Breast epithelium (tissue), 4 donors: ENCODE measurements around the gene SLC25A20. TPM values are rescaled to one million over a fixed set of nuclear protein-coding genes. Genes with fewer than 3 reads are reported as not detected.

Experiments used
- DNase-seq, 2 donors: peaks; one replicate each; pipeline ENCODE4 v3.0.0-alpha.2; 2019; ENCODE audit warnings: low spot score in 2 of 2
- H3K27ac ChIP-seq, 2 donors: fragments of 200-600 bp; sonication (generic) in 1 of 2; one replicate each; pipeline ENCODE4 v1.5.1; 2016 to 2019; ENCODE audit warnings: mild to moderate bottlenecking in 1 of 2
- H3K27me3 ChIP-seq, 2 donors: fragments of 200-600 bp; sonication (generic) in 1 of 2; one replicate each; pipeline versions ENCODE4 v1.5.1 to v1.6.0; 2017 to 2019; ENCODE audit warnings: control low read depth in 1 of 2, mild to moderate bottlenecking in 1 of 2
- H3K36me3 ChIP-seq: fragments of 200-600 bp; one replicate; pipeline ENCODE4 v1.5.1; 2019
- H3K4me1 ChIP-seq, 2 donors: fragments of 200-600 bp; sonication (generic); one replicate each; pipeline ENCODE4 v1.5.1; 2016 to 2019; ENCODE audit warnings: control low read depth in 1 of 2
- H3K4me3 ChIP-seq, 3 donors: fragments of 200-600 bp; sonication (generic); 1 replicate in 2 of 3; 2 replicates in 1 of 3; pipeline ENCODE4 v1.5.1; 2016 to 2019; ENCODE audit warnings: mild to moderate bottlenecking in 3 of 3, moderate library complexity in 2 of 3
- H3K9me3 ChIP-seq, 2 donors: fragments of 200-600 bp; sonication (generic) in 1 of 2; one replicate each; pipeline ENCODE4 v1.5.1; 2016 to 2019; ENCODE audit warnings: control low read depth in 1 of 2
- CTCF ChIP-seq, 3 donors: fragments of 450-650 bp; IDR thresholded peaks; one replicate each; pipeline ENCODE4 v1.5.1; 2016 to 2017; ENCODE audit warnings: antibody characterized with exemption in 3 of 3, mild to moderate bottlenecking in 3 of 3, moderate library complexity in 3 of 3
- POLR2A ChIP-seq: fragments of 450-650 bp; IDR thresholded peaks from one replicate; pipeline ENCODE4 v1.6.1; 2016; ENCODE audit warnings: antibody characterized with exemption, mild to moderate bottlenecking, moderate library complexity
- POLR2AphosphoS5 ChIP-seq, 3 donors: sonication (generic); formaldehyde crosslinking; IDR thresholded peaks; one replicate each; pipeline ENCODE4 v1.6.1; 2017; ENCODE audit warnings: antibody characterized with exemption in 3 of 3
- intact Hi-C: fragments of 100-400 bp; cut with DNase I; formaldehyde crosslinking; loops from one replicate; pipeline ENCODE4 v1.15.1; 2023; ENCODE audit warnings: low total_unique reads
- total RNA-seq, 3 donors: library from RNA; depleted of rRNA; stranded (reverse); fragments of >200 nt; gene quantifications; one replicate each; pipeline ENCODE4 v1.1.0, GENCODE V29; 2016

The SLC25A20 gene
- total RNA-seq, 3 donors from 2014 or later: 24.7 to 37.3 (median 30.2) TPM

DNA sequence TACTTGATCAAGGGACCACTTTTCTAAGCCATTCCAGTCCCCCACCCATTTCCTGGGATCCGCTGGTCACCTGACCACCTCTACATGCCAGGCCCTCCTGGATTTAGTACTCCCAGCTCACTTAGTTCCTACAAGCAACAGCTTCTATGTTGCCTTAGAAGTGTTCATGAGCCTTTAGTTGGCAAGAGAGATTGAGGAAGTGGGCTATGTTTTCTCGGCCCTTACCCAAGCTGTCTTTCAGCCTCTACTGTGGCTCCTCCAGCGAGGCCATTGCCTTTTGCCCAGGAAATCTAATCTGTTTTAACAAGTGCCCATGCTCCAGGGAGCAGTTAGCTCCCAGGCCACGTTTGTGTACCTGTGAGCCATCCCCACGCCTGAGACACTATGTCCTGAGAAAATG, 46.5 kb downstream of the SLC25A20 start:
- DNase-seq: peak in 1 of 2 donors; percentile 17
- Histone ChIP-seq H3K36me3 (no peaks in the 10 kb centered on the region), H3K4me1 (no peaks in the 10 kb centered on the region), H3K27ac (no peak overlapping the region), H3K4me3 (no peak overlapping the region), H3K9me3 (no peaks in the 10 kb centered on the region), H3K27me3 (no peaks in the 10 kb centered on the region)
- intact Hi-C loops: no loop called here
- TF ChIP-seq POLR2A (no peak), CTCF (IDR thresholded peaks at IDR 0.05) (no peak), POLR2AphosphoS5 (IDR thresholded peaks at IDR 0.05) (no peak)

- TF ChIP-seq POLR2A: no peak
- TF ChIP-seq CTCF (IDR thresholded peaks at IDR 0.05): no peak
- no peak for TF ChIP-seq POLR2AphosphoS5 (IDR thresholded peaks at IDR 0.05)
These were observed 47.3 kb downstream of the SLC25A20 start for GRCh38 chr3:48851407-48851806.

DNA sequence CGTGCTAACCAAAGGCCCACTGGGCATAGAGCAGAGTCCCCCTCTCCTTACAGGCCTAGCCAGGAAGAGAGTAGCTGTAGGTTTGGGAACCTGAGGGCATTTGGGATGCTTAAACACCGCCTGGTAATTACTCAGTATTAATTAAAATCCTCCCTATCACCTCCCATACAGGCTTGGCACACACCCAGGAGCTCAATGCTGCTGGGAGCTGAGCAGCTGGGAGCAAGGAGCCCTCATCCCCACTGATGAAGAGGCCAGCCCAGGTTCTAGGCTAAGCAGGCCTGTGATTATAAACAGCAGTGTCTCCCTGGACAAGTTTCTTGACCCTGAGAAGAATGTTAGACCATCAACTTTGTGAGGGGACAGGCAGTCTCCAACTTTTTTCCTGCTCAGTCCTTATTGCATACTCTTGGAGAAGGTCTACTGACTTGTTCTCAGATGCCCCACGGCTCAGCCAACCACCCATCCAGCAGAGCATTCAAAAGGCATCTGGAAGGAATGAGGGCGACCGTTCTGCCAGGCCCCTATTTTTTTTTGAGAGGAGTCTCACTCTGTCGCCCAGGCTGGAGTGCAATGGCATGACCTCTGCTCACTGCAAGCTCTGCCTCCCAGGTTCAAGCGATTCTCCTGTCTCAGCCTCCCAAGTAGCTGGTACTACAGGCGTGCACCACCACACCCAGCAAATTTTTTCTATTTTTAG, 49.7 kb downstream of the SLC25A20 start:
- peaks cover 0 to 10% of the 10 kb centered on the region in 2 donors for H3K4me1 ChIP-seq
- peak overlapping the region; percentile 90 to 96 for H3K27ac ChIP-seq
- no peak overlapping the region for H3K4me3 ChIP-seq
- H3K9me3 ChIP-seq: no peaks in the 10 kb centered on the region
- TF ChIP-seq POLR2AphosphoS5 (IDR thresholded peaks at IDR 0.05): no peak
- TF ChIP-seq CTCF (IDR thresholded peaks at IDR 0.05): no peak
- TF ChIP-seq POLR2A: no peak
- no peak for DNase-seq
- no peaks in the 10 kb centered on the region for H3K36me3 ChIP-seq
- no peaks in the 10 kb centered on the region for H3K27me3 ChIP-seq
- intact Hi-C loops: no loop called here

More at GRCh38 chr3:48851407-48851806, 47.3 kb downstream of the SLC25A20 start:
- Histone ChIP-seq H3K27me3 (no peaks in the 10 kb centered on the region), H3K36me3 (no peaks in the 10 kb centered on the region), H3K9me3 (no peaks in the 10 kb centered on the region), H3K27ac (no peak overlapping the region), H3K4me1 (no peaks in the 10 kb centered on the region), H3K4me3 (no peak overlapping the region)
- no peak for DNase-seq
- intact Hi-C loops: no loop called here

DNA sequence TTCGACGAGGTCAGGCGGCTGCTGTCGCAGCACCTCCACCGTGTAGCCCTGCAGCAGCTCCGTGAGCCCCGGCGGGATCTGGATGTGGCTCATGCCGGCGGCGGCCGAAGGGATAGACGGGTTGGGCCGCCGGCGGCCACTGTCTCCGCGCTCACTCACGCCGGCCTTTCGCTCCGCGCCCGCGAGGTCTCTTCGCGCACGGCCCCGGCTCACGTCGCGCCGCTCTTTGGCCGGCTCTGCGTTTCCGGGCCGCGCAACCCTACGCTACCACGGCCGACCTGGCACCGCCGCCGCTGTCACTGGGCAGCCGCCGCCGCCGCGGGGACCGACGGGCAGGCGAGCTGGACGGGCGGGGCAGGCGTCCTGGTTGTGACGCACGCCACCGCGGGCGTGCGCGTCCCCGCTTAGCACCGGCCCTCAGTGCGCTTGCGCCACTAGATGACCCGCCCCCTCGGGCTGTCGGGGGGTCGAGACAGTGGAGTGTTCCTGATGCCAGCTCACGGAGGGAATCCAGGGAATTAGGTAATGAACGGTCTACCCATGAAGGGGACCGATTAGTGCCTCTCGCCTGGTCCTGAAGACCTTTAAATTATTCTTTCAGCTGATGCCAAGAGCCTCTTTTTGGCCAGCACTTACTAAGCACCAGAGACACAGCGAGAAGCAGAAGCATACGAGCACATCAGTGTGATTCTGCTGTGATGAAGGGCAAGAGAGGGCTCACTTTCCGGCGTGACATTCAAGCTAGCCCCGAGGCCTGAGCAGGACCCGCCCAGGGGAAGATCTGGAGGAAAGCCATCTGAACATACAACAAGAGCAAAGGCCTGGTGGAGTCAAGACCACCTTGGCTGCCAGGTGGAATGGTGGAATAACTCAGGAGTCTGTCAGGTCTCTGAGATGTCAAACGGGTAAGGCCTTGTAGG, 50.9 kb downstream of the SLC25A20 start, which contains the start of gene PRKAR2A:
TSS of gene PRKAR2A (minus strand) at position 371 of the 920 bp plus-strand sequence. CDS start at position 93, 278 bp downstream.
- H3K27ac ChIP-seq: peak within 1 kb of the TSS; percentile 90 to 96
- peak within 1 kb of the TSS; percentile 62 to 91 (median 90) for H3K4me3 ChIP-seq
- intact Hi-C loops: no loop called here
- no peaks in the 10 kb centered on the region for H3K36me3 ChIP-seq
- DNase-seq: peak; percentile 76 to 82
- H3K9me3 ChIP-seq: no peaks in the 10 kb centered on the region
- H3K27me3 ChIP-seq: no peaks in the 10 kb centered on the region
- H3K4me1 ChIP-seq: peaks cover 0 to 10% of the 10 kb centered on the region in 2 donors
- TF ChIP-seq POLR2A (peak; percentile 23), CTCF (IDR thresholded peaks at IDR 0.05) (no peak), POLR2AphosphoS5 (IDR thresholded peaks at IDR 0.05) (peak in 2 of 3 donors; percentile 64 to 77)
